ENCODE data around the gene OR2T8.
"Not testable (repeated sequence)": the region's sequence is repeated elsewhere in the genome, so short reads cannot be mapped to it uniquely, and the experiment has no call there.

Gene OR2T8

DNA sequence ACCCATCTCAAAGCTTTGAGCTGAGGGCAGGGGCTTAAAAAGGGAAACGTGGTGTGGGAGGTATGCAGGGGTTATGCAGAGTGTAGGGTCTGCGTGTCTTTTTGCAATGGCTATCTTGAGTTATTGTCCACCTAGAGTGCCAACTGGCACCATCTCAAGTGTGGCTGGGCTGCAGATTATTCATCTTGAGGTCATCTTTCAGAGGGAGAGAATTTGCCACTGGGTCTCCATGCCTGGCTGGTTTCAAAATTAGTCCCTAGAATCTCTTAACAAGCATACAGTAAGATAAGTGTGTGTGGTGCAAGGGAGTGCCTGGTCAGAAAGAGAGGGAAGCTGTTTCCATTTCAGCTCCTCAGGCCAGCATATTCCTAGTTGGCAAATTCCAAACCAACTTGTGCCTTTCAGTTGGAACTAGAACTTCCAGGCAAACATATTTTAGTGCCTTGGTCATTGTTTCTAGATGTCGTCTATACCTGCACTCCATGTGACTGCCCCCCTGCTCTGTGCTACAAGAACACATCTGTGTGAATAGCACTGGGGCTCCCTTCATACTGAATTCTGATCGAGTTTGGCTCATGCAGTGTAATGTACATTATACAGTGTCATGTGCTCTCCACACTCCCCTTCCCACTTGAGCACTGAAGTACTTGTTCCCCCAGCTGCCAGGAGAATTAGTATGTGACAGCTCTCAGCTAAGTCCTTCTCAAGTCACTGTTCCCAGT, 5.0 kb upstream of the OR2T8 start:
- no peaks in the 10 kb centered on the region for H3K4me1 ChIP-seq (ENCODE audit: control insufficient read depth, insufficient read depth, low read length, unreplicated experiment)
- no peaks in the 10 kb centered on the region for H3K79me2 ChIP-seq (ENCODE audit: control insufficient read depth, insufficient read depth, low read length, unreplicated experiment)
- H3K36me3 ChIP-seq (ENCODE audit: insufficient read depth, low read length) = no peaks in the 10 kb centered on the region
- H2AFZ ChIP-seq (ENCODE audit: low read length, unreplicated experiment) = no peak overlapping the region
- no peak overlapping the region for H3K27ac ChIP-seq (ENCODE audit: low read depth, low read length)
- no peak overlapping the region for H3K4me3 ChIP-seq (ENCODE audit: low read depth, low read length)
- H3K27me3 ChIP-seq (ENCODE audit: insufficient read depth, low read length) = no peaks in the 10 kb centered on the region

DNA sequence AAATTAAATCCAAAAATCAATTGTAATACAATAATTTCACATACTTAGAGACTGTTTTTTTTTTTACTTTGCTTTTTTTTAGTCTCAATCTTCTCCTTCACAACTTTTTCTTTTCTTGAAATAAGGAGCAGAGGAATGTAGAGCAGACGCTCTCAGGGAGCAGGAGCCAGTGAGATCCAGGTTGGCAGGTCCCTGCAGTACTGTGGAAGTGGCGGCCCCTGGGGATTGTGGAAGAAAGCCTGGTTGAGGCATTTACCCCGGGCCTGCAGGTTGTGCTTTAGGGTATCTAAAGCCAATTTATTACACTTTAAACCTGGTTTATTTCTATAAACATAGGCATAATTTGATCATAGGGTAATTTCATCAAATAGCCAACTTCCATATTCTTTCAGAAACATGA, 3.9 kb downstream of the OR2T8 start:
- no peaks in the 10 kb centered on the region for H3K4me1 ChIP-seq (ENCODE audit: control insufficient read depth, insufficient read depth, low read length, unreplicated experiment)
- H3K36me3 ChIP-seq (ENCODE audit: insufficient read depth, low read length) = no peaks in the 10 kb centered on the region
- no peaks in the 10 kb centered on the region for H3K79me2 ChIP-seq (ENCODE audit: control insufficient read depth, insufficient read depth, low read length, unreplicated experiment)
- no peak overlapping the region for H3K27ac ChIP-seq (ENCODE audit: low read depth, low read length)
- no peak overlapping the region for H2AFZ ChIP-seq (ENCODE audit: low read length, unreplicated experiment)
- H3K27me3 ChIP-seq (ENCODE audit: insufficient read depth, low read length) = no peaks in the 10 kb centered on the region
- no peak overlapping the region for H3K4me3 ChIP-seq (ENCODE audit: low read depth, low read length)

- no peaks in the 10 kb centered on the region for H3K4me1 ChIP-seq (ENCODE audit: control insufficient read depth, insufficient read depth, low read length, unreplicated experiment)
- H3K27ac ChIP-seq (ENCODE audit: low read depth, low read length) = no peak within 1 kb of the TSS
- no peak within 1 kb of the TSS for H3K4me3 ChIP-seq (ENCODE audit: low read depth, low read length)
- no peaks in the 10 kb centered on the region for H3K79me2 ChIP-seq (ENCODE audit: control insufficient read depth, insufficient read depth, low read length, unreplicated experiment)
- H3K36me3 ChIP-seq (ENCODE audit: insufficient read depth, low read length) = no peaks in the 10 kb centered on the region
- no peaks in the 10 kb centered on the region for H3K27me3 ChIP-seq (ENCODE audit: insufficient read depth, low read length)
- no peak within 1 kb of the TSS for H2AFZ ChIP-seq (ENCODE audit: low read length, unreplicated experiment)
Observed at GRCh38 chr1:247924868-247925267, 4.8 kb downstream of the OR2T8 start, which contains the start of gene OR2AJ1. TSS of gene OR2AJ1 (plus strand) at chr1:247924889. CDS start at chr1:247933769, 8,880 bp downstream.

DNA sequence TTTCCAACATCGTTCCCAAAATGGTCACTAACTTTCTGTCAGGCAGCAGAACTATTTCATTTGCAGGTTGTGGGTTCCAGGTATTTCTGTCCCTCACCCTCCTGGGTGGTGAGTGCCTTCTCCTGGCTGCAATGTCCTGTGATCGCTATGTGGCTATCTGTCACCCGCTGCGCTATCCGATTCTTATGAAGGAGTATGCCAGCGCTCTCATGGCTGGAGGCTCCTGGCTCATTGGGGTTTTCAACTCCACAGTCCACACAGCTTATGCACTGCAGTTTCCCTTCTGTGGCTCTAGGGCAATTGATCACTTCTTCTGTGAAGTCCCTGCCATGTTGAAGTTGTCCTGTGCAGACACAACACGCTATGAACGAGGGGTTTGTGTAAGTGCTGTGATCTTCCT, 13.9 kb downstream of the OR2T8 start:
- Histone ChIP-seq H3K27ac (ENCODE audit: low read depth, low read length) (no peak overlapping the region), H3K79me2 (ENCODE audit: control insufficient read depth, insufficient read depth, low read length, unreplicated experiment) (no peaks in the 10 kb centered on the region), H3K4me1 (ENCODE audit: control insufficient read depth, insufficient read depth, low read length, unreplicated experiment) (no peaks in the 10 kb centered on the region), H3K4me3 (ENCODE audit: low read depth, low read length) (no peak overlapping the region), H3K36me3 (ENCODE audit: insufficient read depth, low read length) (no peaks in the 10 kb centered on the region), H2AFZ (ENCODE audit: low read length, unreplicated experiment) (no peak overlapping the region), H3K27me3 (ENCODE audit: insufficient read depth, low read length) (no peaks in the 10 kb centered on the region)

DNA sequence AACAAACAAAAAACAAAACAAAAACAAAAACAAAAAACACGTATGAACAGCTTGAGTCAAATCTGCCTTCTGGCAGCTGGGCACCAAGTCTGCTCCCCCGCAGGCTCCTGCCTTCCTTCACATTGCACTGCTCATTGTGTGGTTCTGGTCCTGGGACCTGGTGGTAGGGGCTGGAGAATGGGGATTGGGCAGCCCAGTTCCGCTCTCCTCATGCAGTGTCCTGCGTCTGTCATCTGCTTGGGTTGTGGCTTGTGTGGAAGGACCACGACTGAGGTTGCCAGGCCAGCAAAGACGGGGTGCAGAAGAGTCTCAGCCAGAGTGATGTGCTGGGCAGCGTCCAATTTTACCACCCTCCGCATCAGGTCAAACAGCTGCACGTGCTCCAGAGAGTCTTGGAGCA, 15.7 kb downstream of the OR2T8 start:
- Histone ChIP-seq H3K79me2 (ENCODE audit: control insufficient read depth, insufficient read depth, low read length, unreplicated experiment) (no peaks in the 10 kb centered on the region), H3K36me3 (ENCODE audit: insufficient read depth, low read length) (no peaks in the 10 kb centered on the region), H3K27ac (ENCODE audit: low read depth, low read length) (no peak overlapping the region), H2AFZ (ENCODE audit: low read length, unreplicated experiment) (no peak overlapping the region), H3K4me1 (ENCODE audit: control insufficient read depth, insufficient read depth, low read length, unreplicated experiment) (no peaks in the 10 kb centered on the region), H3K27me3 (ENCODE audit: insufficient read depth, low read length) (no peaks in the 10 kb centered on the region), H3K4me3 (ENCODE audit: low read depth, low read length) (no peak overlapping the region)

GRCh38 chr1:247936415-247936814, 16.4 kb downstream of the OR2T8 start:
- Histone ChIP-seq H3K4me3 (ENCODE audit: low read depth, low read length) (no peak overlapping the region), H3K79me2 (ENCODE audit: control insufficient read depth, insufficient read depth, low read length, unreplicated experiment) (no peaks in the 10 kb centered on the region), H3K27me3 (ENCODE audit: insufficient read depth, low read length) (no peaks in the 10 kb centered on the region), H3K27ac (ENCODE audit: low read depth, low read length) (no peak overlapping the region), H3K4me1 (ENCODE audit: control insufficient read depth, insufficient read depth, low read length, unreplicated experiment) (no peaks in the 10 kb centered on the region), H3K36me3 (ENCODE audit: insufficient read depth, low read length) (no peaks in the 10 kb centered on the region), H2AFZ (ENCODE audit: low read length, unreplicated experiment) (no peak overlapping the region)

- H3K4me3 ChIP-seq (ENCODE audit: low read depth, low read length); H3K4me1 ChIP-seq (ENCODE audit: control insufficient read depth, insufficient read depth, low read length, unreplicated experiment); H3K27me3 ChIP-seq (ENCODE audit: insufficient read depth, low read length); H2AFZ ChIP-seq (ENCODE audit: low read length, unreplicated experiment); H3K27ac ChIP-seq (ENCODE audit: low read depth, low read length); H3K36me3 ChIP-seq (ENCODE audit: insufficient read depth, low read length); H3K79me2 ChIP-seq (ENCODE audit: control insufficient read depth, insufficient read depth, low read length, unreplicated experiment): not testable (repeated sequence)
Observed at GRCh38 chr1:247936965-247937734, 17.1 kb downstream of the OR2T8 start.

DNA sequence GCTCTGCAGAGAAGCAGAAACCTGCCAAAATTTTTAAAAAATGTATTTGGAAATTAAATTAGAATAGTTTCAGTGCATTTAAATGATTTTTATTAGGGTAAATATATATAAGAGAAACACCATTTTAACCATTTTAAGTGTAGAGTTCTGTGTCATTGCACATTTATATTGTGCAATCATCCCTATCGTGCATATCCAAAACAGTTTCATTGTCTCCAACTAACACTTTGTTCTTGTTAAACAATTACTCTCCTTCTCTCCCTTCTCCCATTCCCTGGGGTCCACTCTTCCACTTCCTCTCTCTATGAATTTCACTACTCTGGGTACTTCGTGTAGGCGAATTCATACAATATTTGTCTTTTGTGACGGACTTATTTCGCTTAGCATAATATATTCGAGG, 22.6 kb downstream of the OR2T8 start:
- no peaks in the 10 kb centered on the region for H3K27me3 ChIP-seq (ENCODE audit: insufficient read depth, low read length)
- no peak overlapping the region for H3K27ac ChIP-seq (ENCODE audit: low read depth, low read length)
- no peaks in the 10 kb centered on the region for H3K4me1 ChIP-seq (ENCODE audit: control insufficient read depth, insufficient read depth, low read length, unreplicated experiment)
- H2AFZ ChIP-seq (ENCODE audit: low read length, unreplicated experiment) = no peak overlapping the region
- H3K79me2 ChIP-seq (ENCODE audit: control insufficient read depth, insufficient read depth, low read length, unreplicated experiment) = no peaks in the 10 kb centered on the region
- H3K36me3 ChIP-seq (ENCODE audit: insufficient read depth, low read length) = no peaks in the 10 kb centered on the region
- H3K4me3 ChIP-seq (ENCODE audit: low read depth, low read length) = no peak overlapping the region

- Histone ChIP-seq H3K27ac (ENCODE audit: low read depth, low read length) (no peak within 1 kb of the TSS), H3K79me2 (ENCODE audit: control insufficient read depth, insufficient read depth, low read length, unreplicated experiment) (no peaks in the 10 kb centered on the region), H2AFZ (ENCODE audit: low read length, unreplicated experiment) (no peak within 1 kb of the TSS), H3K4me1 (ENCODE audit: control insufficient read depth, insufficient read depth, low read length, unreplicated experiment) (no peaks in the 10 kb centered on the region), H3K4me3 (ENCODE audit: low read depth, low read length) (no peak within 1 kb of the TSS), H3K36me3 (ENCODE audit: insufficient read depth, low read length) (no peaks in the 10 kb centered on the region), H3K27me3 (ENCODE audit: insufficient read depth, low read length) (no peaks in the 10 kb centered on the region)
Observed at GRCh38 chr1:247948558-247948957, 28.5 kb downstream of the OR2T8 start, which contains the start of gene OR2L8. TSS of gene OR2L8 (plus strand) at chr1:247948858. CDS start at chr1:247948858, 0 bp downstream.

GRCh38 chr1:247953408-247953807, 33.4 kb downstream of the OR2T8 start:
- H2AFZ ChIP-seq (ENCODE audit: low read length, unreplicated experiment) = no peak overlapping the region
- H3K27me3 ChIP-seq (ENCODE audit: insufficient read depth, low read length) = no peaks in the 10 kb centered on the region
- H3K4me1 ChIP-seq (ENCODE audit: control insufficient read depth, insufficient read depth, low read length, unreplicated experiment) = no peaks in the 10 kb centered on the region
- no peaks in the 10 kb centered on the region for H3K79me2 ChIP-seq (ENCODE audit: control insufficient read depth, insufficient read depth, low read length, unreplicated experiment)
- H3K36me3 ChIP-seq (ENCODE audit: insufficient read depth, low read length) = no peaks in the 10 kb centered on the region
- no peak overlapping the region for H3K27ac ChIP-seq (ENCODE audit: low read depth, low read length)
- H3K4me3 ChIP-seq (ENCODE audit: low read depth, low read length) = no peak overlapping the region

- H3K27ac ChIP-seq (ENCODE audit: low read depth, low read length) = no peak overlapping the region
Observed at GRCh38 chr1:247961791-247962190, 41.7 kb downstream of the OR2T8 start.

More at GRCh38 chr1:247961791-247962190, 41.7 kb downstream of the OR2T8 start:
- Histone ChIP-seq H2AFZ (ENCODE audit: low read length, unreplicated experiment) (no peak overlapping the region), H3K36me3 (ENCODE audit: insufficient read depth, low read length) (no peaks in the 10 kb centered on the region), H3K27me3 (ENCODE audit: insufficient read depth, low read length) (no peaks in the 10 kb centered on the region), H3K4me3 (ENCODE audit: low read depth, low read length) (no peak overlapping the region), H3K79me2 (ENCODE audit: control insufficient read depth, insufficient read depth, low read length, unreplicated experiment) (no peaks in the 10 kb centered on the region), H3K4me1 (ENCODE audit: control insufficient read depth, insufficient read depth, low read length, unreplicated experiment) (no peaks in the 10 kb centered on the region)
